22Rv1 (cell line): ENCODE results near the gene TMEM212.

Experiments
- ZFX ChIP-seq: fragments of 450-650 bp; IDR thresholded peaks from 2 replicates; pipeline ENCODE4 v1.6.1; 2017; ENCODE audit warnings: antibody characterized with exemption, borderline replicate concordance
- TF ChIP-seq, protein P1 (sequence below): fragments of 450-650 bp; IDR thresholded peaks from 2 replicates; pipeline ENCODE4 v1.5.1; 2017; ENCODE audit warnings: mild to moderate bottlenecking

DNA sequence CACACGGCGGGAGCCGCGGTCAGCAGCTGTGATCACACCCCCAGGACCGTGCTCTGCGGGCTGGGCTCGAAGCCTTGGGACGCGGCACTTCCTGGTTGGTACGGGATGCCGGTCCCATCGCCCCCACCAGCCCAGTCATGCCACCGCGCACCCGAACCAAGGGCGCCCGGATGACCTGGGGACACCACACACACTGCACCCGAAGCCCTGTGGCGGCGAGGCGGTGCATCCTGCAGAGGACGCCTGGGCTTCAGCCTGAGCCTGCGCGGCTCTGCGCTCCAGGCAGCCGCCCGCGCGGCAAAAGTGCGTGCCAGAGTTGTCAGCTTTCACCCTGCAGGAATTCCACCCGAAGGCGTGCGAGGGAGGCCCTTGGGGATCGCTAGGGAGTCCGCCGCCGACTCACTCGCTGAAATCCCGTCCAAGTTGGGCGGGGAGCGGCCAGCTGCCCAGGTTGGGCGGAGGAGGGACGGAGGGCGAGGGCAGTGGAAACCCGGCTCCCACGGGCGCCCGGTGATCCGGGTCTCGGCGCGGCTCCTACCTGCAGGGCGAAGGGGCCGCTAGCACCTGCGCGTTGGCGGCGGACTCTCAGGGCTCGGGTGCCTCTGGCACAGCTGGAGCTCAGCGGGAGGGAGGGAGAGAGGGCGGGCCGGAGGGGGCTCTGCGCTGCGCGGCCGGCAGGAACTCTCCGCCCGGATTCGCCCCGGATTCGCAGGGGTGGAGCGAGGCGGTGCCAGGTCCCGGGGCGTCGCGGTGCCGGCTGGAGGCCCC, 33.1 kb upstream of the TMEM212 start, which contains the start of gene PLD1:
- TF ChIP-seq, protein P1, sequence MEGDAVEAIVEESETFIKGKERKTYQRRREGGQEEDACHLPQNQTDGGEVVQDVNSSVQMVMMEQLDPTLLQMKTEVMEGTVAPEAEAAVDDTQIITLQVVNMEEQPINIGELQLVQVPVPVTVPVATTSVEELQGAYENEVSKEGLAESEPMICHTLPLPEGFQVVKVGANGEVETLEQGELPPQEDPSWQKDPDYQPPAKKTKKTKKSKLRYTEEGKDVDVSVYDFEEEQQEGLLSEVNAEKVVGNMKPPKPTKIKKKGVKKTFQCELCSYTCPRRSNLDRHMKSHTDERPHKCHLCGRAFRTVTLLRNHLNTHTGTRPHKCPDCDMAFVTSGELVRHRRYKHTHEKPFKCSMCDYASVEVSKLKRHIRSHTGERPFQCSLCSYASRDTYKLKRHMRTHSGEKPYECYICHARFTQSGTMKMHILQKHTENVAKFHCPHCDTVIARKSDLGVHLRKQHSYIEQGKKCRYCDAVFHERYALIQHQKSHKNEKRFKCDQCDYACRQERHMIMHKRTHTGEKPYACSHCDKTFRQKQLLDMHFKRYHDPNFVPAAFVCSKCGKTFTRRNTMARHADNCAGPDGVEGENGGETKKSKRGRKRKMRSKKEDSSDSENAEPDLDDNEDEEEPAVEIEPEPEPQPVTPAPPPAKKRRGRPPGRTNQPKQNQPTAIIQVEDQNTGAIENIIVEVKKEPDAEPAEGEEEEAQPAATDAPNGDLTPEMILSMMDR, result no peak
- TF ChIP-seq ZFX, result no peak
